ENCODE results near the gene SMCO2. TPM values are rescaled to one million over a fixed set of nuclear protein-coding genes. Genes with fewer than 3 reads are reported as not detected.

The SMCO2 gene
- total RNA-seq, 3 donors from 2014 or later (not counting 1 experiment from before 2014, with no cell fraction given) = not detected

- 90% methylated on average over 5 of the region's 5 CpGs for WGBS (ENCODE audit: insufficient coverage)
- TF ChIP-seq CTCF (IDR thresholded peaks at IDR 0.05) = no peak
- Histone ChIP-seq H3K27ac (ENCODE audit: low read length) (no peak overlapping the region), H3K4me1 (ENCODE audit: control insufficient read depth, insufficient read depth, low read length) (no peaks in the 10 kb centered on the region), H3K36me3 (ENCODE audit: control insufficient read depth, insufficient read depth, low read length) (no peaks in the 10 kb centered on the region), H3K9me3 (ENCODE audit: control insufficient read depth, insufficient read depth, low read length) (peaks cover 4% of the 10 kb centered on the region), H3K4me3 (ENCODE audit: low read length) (no peak overlapping the region), H3K27me3 (ENCODE audit: control insufficient read depth, insufficient read depth, low read length) (no peaks in the 10 kb centered on the region)
- Mint-ChIP-seq H3K4me1 (no peaks in the 10 kb centered on the region), H3K9me3 (peaks cover 0 to 3% of the 10 kb centered on the region in 2 donors), H3K27ac (no peak overlapping the region), H3K4me3 (no peak overlapping the region), H3K36me3 (no peaks in the 10 kb centered on the region), H3K27me3 (ENCODE audit: low read depth in 2 of 2) (peaks cover 0 to 10% of the 10 kb centered on the region in 2 donors)
- intact Hi-C loops (cut with micrococcal nuclease) = no loop called here
- DNase-seq (no peak), ATAC-seq (no peak)
These were observed 3.5 kb downstream of the SMCO2 start for GRCh38 chr12:27449893-27450534.

GRCh38 chr12:27451036-27451825, 4.7 kb downstream of the SMCO2 start:
- Mint-ChIP-seq H3K4me1 (no peaks in the 10 kb centered on the region), H3K9me3 (peaks cover 0 to 3% of the 10 kb centered on the region in 2 donors), H3K36me3 (no peaks in the 10 kb centered on the region), H3K4me3 (no peak overlapping the region), H3K27ac (no peak overlapping the region), H3K27me3 (ENCODE audit: low read depth in 2 of 2) (peaks cover 0 to 10% of the 10 kb centered on the region in 2 donors)
- DNase-seq (no peak), ATAC-seq (no peak)
- intact Hi-C loops (cut with micrococcal nuclease) = no loop called here
- H3K27me3 ChIP-seq (ENCODE audit: control insufficient read depth, insufficient read depth, low read length) = no peaks in the 10 kb centered on the region
- no peak overlapping the region for H3K4me3 ChIP-seq (ENCODE audit: low read length)
- WGBS (ENCODE audit: insufficient coverage) = 80% methylated on average over 6 of the region's 6 CpGs
- no peak for TF ChIP-seq CTCF (IDR thresholded peaks at IDR 0.05)
- H3K27ac ChIP-seq (ENCODE audit: low read length) = no peak overlapping the region
- peaks cover under 1% of the 10 kb centered on the region for H3K9me3 ChIP-seq (ENCODE audit: control insufficient read depth, insufficient read depth, low read length)
- H3K36me3 ChIP-seq (ENCODE audit: control insufficient read depth, insufficient read depth, low read length) = no peaks in the 10 kb centered on the region
- H3K4me1 ChIP-seq (ENCODE audit: control insufficient read depth, insufficient read depth, low read length) = no peaks in the 10 kb centered on the region

GRCh38 chr12:27453421-27453820, 6.9 kb downstream of the SMCO2 start:
- Mint-ChIP-seq H3K27me3 (ENCODE audit: low read depth in 2 of 2) (peaks cover 0 to 10% of the 10 kb centered on the region in 2 donors), H3K27ac (no peak overlapping the region), H3K4me3 (no peak overlapping the region), H3K4me1 (no peaks in the 10 kb centered on the region), H3K9me3 (no peaks in the 10 kb centered on the region), H3K36me3 (no peaks in the 10 kb centered on the region)
- WGBS (ENCODE audit: insufficient coverage) = 83% methylated on average over 1 of the region's 2 CpGs
- H3K27me3 ChIP-seq (ENCODE audit: control insufficient read depth, insufficient read depth, low read length) = no peaks in the 10 kb centered on the region
- no peaks in the 10 kb centered on the region for H3K36me3 ChIP-seq (ENCODE audit: control insufficient read depth, insufficient read depth, low read length)
- no peak overlapping the region for H3K27ac ChIP-seq (ENCODE audit: low read length)
- H3K9me3 ChIP-seq (ENCODE audit: control insufficient read depth, insufficient read depth, low read length) = no peaks in the 10 kb centered on the region
- no peak for TF ChIP-seq CTCF (IDR thresholded peaks at IDR 0.05)
- intact Hi-C loops (cut with micrococcal nuclease) = no loop called here
- no peak for DNase-seq
- no peak for ATAC-seq
- H3K4me3 ChIP-seq (ENCODE audit: low read length) = no peak overlapping the region
- no peaks in the 10 kb centered on the region for H3K4me1 ChIP-seq (ENCODE audit: control insufficient read depth, insufficient read depth, low read length)

All from natural killer cell (primary cell).